Keratinocyte (primary cell): ENCODE measurements around the gene FAM13A. TPM values are rescaled to one million over a fixed set of nuclear protein-coding genes. Genes with fewer than 3 reads are reported as not detected.

Experiments used
- DNase-seq: peaks from one replicate; pipeline ENCODE4 v3.0.0-alpha.2; 2011; ENCODE audit warnings: low read depth, missing footprints, low spot score
- FAIRE-seq: peaks from 2 replicates; lab custom pipeline; 2011; peaks lifted over from hg19 to GRCh38; lab: Jason Lieb, UNC
- H2AFZ ChIP-seq: 2 replicates; pipeline ENCODE4 v1.6.0; 2012; ENCODE audit warnings: low read length, control low read depth, inconsistent platforms; ENCODE audit not compliant: control insufficient read depth
- H3K27ac ChIP-seq: 2 replicates; pipeline ENCODE4 v1.5.1; 2011; ENCODE audit warnings: low read length; ENCODE audit not compliant: control insufficient read depth, insufficient read depth
- H3K27me3 ChIP-seq: 3 replicates; pipeline ENCODE4 v1.6.0; 2011; ENCODE audit warnings: low read length; ENCODE audit not compliant: control insufficient read depth, insufficient read depth; ENCODE audit errors: extremely low read depth
- H3K36me3 ChIP-seq, 2 experiments: 2 replicates in 1 of 2; 3 replicates in 1 of 2; pipeline ENCODE4 v1.5.1; 2011; ENCODE audit warnings: low read length in 2 of 2, mild to moderate bottlenecking in 1 of 2; ENCODE audit not compliant: control insufficient read depth in 2 of 2, insufficient read depth in 2 of 2; ENCODE audit errors: extremely low read depth in 1 of 2
- H3K4me1 ChIP-seq: 3 replicates; pipeline ENCODE4 v1.5.1; 2011; ENCODE audit warnings: low read length; ENCODE audit not compliant: control insufficient read depth, insufficient read depth; ENCODE audit errors: extremely low read depth
- H3K4me2 ChIP-seq: 3 replicates; pipeline ENCODE4 v1.6.0; 2011; ENCODE audit warnings: low read depth, low read length; ENCODE audit not compliant: control insufficient read depth, insufficient read depth; ENCODE audit errors: extremely low read depth
- H3K4me3 ChIP-seq, 3 experiments: fragments of 200-600 bp in 1 of 3; sonication (generic) in 1 of 3; 2 replicates in 2 of 3; 3 replicates in 1 of 3; pipeline ENCODE4 v1.5.1; 2011 to 2016; ENCODE audit warnings: low read length in 3 of 3, mild to moderate bottlenecking in 3 of 3, control low read depth in 2 of 3, inconsistent platforms in 1 of 3, low read depth in 1 of 3, mixed read lengths in 1 of 3, mixed run types in 1 of 3, moderate library complexity in 1 of 3; ENCODE audit not compliant: control insufficient read depth in 2 of 3, insufficient read depth in 2 of 3; ENCODE audit errors: extremely low read depth in 1 of 3
- H3K79me2 ChIP-seq: 2 replicates; pipeline ENCODE4 v1.6.0; 2012; ENCODE audit warnings: low read length; ENCODE audit not compliant: control insufficient read depth, insufficient read depth
- H3K9ac ChIP-seq: 3 replicates; pipeline ENCODE4 v1.6.0; 2011; ENCODE audit warnings: low read length; ENCODE audit not compliant: control insufficient read depth, insufficient read depth; ENCODE audit errors: extremely low read depth
- H3K9me1 ChIP-seq: 3 replicates; pipeline ENCODE4 v1.6.0; 2011; ENCODE audit warnings: low read length; ENCODE audit not compliant: control insufficient read depth, insufficient read depth; ENCODE audit errors: extremely low read depth
- H3K9me3 ChIP-seq: 2 replicates; pipeline ENCODE4 v1.5.1; 2012; ENCODE audit warnings: low read depth, low read length; ENCODE audit not compliant: control insufficient read depth
- H4K20me1 ChIP-seq: 3 replicates; pipeline ENCODE4 v1.6.0; 2011; ENCODE audit warnings: low read length; ENCODE audit not compliant: control insufficient read depth, insufficient read depth; ENCODE audit errors: extremely low read depth
- CTCF ChIP-seq, 3 experiments: IDR thresholded peaks in 1 of 3; conservative IDR thresholded peaks in 1 of 3; optimal IDR thresholded peaks in 1 of 3; 2 replicates in 2 of 3; 3 replicates in 1 of 3; pipeline versions ENCODE3 to v1.5.1; 2011; ENCODE audit warnings: low read length in 3 of 3, mild to moderate bottlenecking in 3 of 3, moderate library complexity in 2 of 3, control low read depth in 1 of 3, inconsistent platforms in 1 of 3; ENCODE audit not compliant: insufficient read depth in 2 of 3; ENCODE audit errors: extremely low read depth in 1 of 3
- EZH2 ChIP-seq: IDR thresholded peaks from one replicate; pipeline ENCODE4 v1.6.1; 2012; ENCODE audit warnings: inconsistent platforms, mild to moderate bottlenecking, low read length, moderate library complexity
- dilution Hi-C: fragments of 300-500 bp; cut with MboI; formaldehyde crosslinking; loops from one replicate; pipeline ENCODE4 v1.7.0; 2020; ENCODE audit warnings: low sequenced_read_pairs; ENCODE audit not compliant: extremely low pct_ligation_motif_present
- polyA plus RNA-seq, 5 experiments: library from polyadenylated mRNA; depleted of rRNA in 3 of 5; stranded (reverse) in 3 of 5; stranded (forward) in 1 of 5; unstranded in 1 of 5; fragments of >200 nt; gene quantifications; 1 replicate in 1 of 5; 2 replicates in 3 of 5; 3 replicates in 1 of 5; pipeline versions ENCODE4 v1.2.1 to v1.2.3, GENCODE V29; 2011 to 2012; ENCODE audit warnings: missing spikeins in 2 of 5, low read depth in 1 of 5, low replicate concordance in 1 of 5

FAM13A gene
- polyA plus RNA-seq, 1 donor (not counting 4 experiments of a cell fraction or from before 2014, with no cell fraction given): 6.0 TPM

- Histone ChIP-seq H3K9me3 (no peaks in the 10 kb centered on the region), H3K9me1 (no peaks in the 10 kb centered on the region), H3K79me2 (no peaks in the 10 kb centered on the region), H3K4me3 (no peak overlapping the region), H3K4me2 (peak overlapping the region; percentile 57), H3K4me1 (peaks cover 16% of the 10 kb centered on the region), H3K27ac (peak overlapping the region; percentile 85), H3K9ac (peak overlapping the region; percentile 51), H2AFZ (peak overlapping the region; percentile 7), H4K20me1 (no peaks in the 10 kb centered on the region), H3K36me3 (no peaks in the 10 kb centered on the region), H3K27me3 (no peaks in the 10 kb centered on the region)
- DNase-seq (no peak), FAIRE-seq (peak; percentile 95)
- TF ChIP-seq CTCF (optimal IDR thresholded peaks at IDR 0.05 in 1 of 3, IDR thresholded peaks at IDR 0.05 in 1 of 3, conservative IDR thresholded peaks at IDR 0.05 in 1 of 3; ENCODE audit: extremely low read depth in 1 of 3, insufficient read depth in 2 of 3, low read length in 3 of 3) (no peak), EZH2 (no peak)
- dilution Hi-C loops: no loop called here
Observed at GRCh38 chr4:88792268-88792781, 264.7 kb downstream of the FAM13A start.

DNA sequence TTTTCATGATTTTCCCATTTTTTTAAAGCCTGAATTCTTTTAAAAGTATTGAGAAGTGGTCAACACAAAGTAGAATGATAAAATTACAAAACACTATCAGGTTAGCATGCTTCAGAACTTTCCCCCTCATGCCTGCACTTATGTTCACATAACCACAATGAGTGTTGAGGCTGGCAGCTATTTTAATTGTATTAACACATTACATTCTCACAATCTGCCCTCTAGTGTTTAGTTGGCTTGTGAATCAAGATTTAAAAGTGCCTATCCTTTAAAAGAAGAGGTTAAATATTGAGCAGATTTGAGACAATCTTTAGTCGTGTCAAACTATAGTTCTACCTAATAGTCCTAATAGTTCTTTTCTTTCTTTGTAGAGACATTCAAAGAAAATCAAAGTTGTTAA is 265.7 kb downstream of the FAM13A start:
- H3K4me2 ChIP-seq: no peak overlapping the region
- no peak overlapping the region for H3K4me3 ChIP-seq
- H3K36me3 ChIP-seq: no peaks in the 10 kb centered on the region
- no peaks in the 10 kb centered on the region for H3K27me3 ChIP-seq
- dilution Hi-C loops: no loop called here
- TF ChIP-seq CTCF (optimal IDR thresholded peaks at IDR 0.05 in 1 of 3, IDR thresholded peaks at IDR 0.05 in 1 of 3, conservative IDR thresholded peaks at IDR 0.05 in 1 of 3; ENCODE audit: extremely low read depth in 1 of 3, insufficient read depth in 2 of 3, low read length in 3 of 3) (peak in 2 of 3 experiments; percentile 10 to 38), EZH2 (no peak)
- H3K4me1 ChIP-seq: peaks cover 16% of the 10 kb centered on the region
- H3K9ac ChIP-seq: no peak overlapping the region
- no peaks in the 10 kb centered on the region for H3K9me1 ChIP-seq
- DNase-seq (no peak), FAIRE-seq (peak; percentile 62)
- H2AFZ ChIP-seq: no peak overlapping the region
- no peaks in the 10 kb centered on the region for H3K9me3 ChIP-seq
- H3K79me2 ChIP-seq: no peaks in the 10 kb centered on the region
- peak overlapping the region; percentile 85 for H3K27ac ChIP-seq
- H4K20me1 ChIP-seq: no peaks in the 10 kb centered on the region
